Transverse colon (tissue), 4 donors: ENCODE measurements around the gene OCA2.

Experiments used
- EP300 ChIP-seq: sonication (generic); formaldehyde crosslinking; IDR thresholded peaks from one replicate; pipeline ENCODE4 v1.6.1; 2017; ENCODE audit warnings: antibody characterized with exemption, low read depth
- POLR2A ChIP-seq: fragments of 450-650 bp; IDR thresholded peaks from one replicate; pipeline ENCODE4 v1.6.1; 2016; ENCODE audit warnings: antibody characterized with exemption, mild to moderate bottlenecking, moderate library complexity
- POLR2AphosphoS5 ChIP-seq, 3 donors: sonication (generic); formaldehyde crosslinking; IDR thresholded peaks; one replicate each; pipeline ENCODE4 v1.6.1; 2016; ENCODE audit warnings: antibody characterized with exemption in 3 of 3
- TF ChIP-seq, protein P1 (sequence below), 5 experiments: fragments of 200-600 bp in 3 of 5; fragments of 450-650 bp in 2 of 5; sonication (generic) in 3 of 5; IDR thresholded peaks; 1 replicate in 2 of 5; 2 replicates in 3 of 5; pipeline ENCODE4 v1.5.1; 2016 to 2017; ENCODE audit warnings: antibody characterized with exemption in 5 of 5, inconsistent platforms in 3 of 5, mild to moderate bottlenecking in 2 of 5, moderate library complexity in 1 of 5

DNA sequence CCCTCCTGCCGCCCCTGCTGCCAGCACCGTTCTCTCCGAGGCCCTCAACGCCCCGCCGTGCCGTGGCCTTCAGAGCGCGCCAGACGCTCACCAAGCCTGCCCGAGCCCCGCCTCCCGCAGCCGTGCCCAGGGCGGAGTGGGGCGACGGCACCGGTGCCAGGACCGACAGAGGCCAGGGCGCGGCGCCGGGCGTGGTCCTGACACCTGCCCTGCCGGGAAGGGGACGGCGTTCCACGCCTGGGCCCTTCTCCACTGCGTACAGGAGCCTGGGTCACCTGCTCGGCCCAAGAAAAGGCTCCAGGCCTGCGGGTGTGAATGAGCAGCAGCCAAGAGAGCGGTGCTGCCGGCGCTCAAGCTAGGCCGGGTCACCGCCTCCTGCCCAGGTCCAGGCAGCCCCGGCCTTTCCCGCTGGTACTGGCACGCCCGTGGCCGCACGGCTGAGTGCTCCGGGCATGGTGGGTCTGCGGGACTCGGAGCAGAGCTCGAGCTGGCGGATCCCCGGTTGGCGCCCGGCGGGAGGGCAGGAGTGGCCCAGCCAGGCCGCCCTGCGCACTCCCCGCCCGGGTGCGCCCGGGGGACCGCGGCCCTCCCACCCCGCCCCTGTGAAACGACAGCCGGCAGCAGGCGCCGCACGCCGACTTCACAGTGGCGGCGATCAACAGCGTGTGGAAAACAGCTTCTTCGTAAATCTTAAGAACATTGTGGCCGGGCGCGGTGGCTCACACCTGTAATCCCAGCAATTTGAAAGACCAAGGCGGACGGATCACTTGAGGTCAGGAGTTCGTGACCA is 4.2 kb downstream of the OCA2 start:
- TF ChIP-seq POLR2AphosphoS5 (IDR thresholded peaks at IDR 0.05) (peak in 2 of 3 donors; percentile 62 to 67), POLR2A (peak; percentile 78), EP300 (no peak)
- TF ChIP-seq, protein P1, sequence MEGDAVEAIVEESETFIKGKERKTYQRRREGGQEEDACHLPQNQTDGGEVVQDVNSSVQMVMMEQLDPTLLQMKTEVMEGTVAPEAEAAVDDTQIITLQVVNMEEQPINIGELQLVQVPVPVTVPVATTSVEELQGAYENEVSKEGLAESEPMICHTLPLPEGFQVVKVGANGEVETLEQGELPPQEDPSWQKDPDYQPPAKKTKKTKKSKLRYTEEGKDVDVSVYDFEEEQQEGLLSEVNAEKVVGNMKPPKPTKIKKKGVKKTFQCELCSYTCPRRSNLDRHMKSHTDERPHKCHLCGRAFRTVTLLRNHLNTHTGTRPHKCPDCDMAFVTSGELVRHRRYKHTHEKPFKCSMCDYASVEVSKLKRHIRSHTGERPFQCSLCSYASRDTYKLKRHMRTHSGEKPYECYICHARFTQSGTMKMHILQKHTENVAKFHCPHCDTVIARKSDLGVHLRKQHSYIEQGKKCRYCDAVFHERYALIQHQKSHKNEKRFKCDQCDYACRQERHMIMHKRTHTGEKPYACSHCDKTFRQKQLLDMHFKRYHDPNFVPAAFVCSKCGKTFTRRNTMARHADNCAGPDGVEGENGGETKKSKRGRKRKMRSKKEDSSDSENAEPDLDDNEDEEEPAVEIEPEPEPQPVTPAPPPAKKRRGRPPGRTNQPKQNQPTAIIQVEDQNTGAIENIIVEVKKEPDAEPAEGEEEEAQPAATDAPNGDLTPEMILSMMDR (IDR thresholded peaks at IDR 0.05) = no peak
